ENCODE data around the gene PLXNA4.

PLXNA4 gene

DNA sequence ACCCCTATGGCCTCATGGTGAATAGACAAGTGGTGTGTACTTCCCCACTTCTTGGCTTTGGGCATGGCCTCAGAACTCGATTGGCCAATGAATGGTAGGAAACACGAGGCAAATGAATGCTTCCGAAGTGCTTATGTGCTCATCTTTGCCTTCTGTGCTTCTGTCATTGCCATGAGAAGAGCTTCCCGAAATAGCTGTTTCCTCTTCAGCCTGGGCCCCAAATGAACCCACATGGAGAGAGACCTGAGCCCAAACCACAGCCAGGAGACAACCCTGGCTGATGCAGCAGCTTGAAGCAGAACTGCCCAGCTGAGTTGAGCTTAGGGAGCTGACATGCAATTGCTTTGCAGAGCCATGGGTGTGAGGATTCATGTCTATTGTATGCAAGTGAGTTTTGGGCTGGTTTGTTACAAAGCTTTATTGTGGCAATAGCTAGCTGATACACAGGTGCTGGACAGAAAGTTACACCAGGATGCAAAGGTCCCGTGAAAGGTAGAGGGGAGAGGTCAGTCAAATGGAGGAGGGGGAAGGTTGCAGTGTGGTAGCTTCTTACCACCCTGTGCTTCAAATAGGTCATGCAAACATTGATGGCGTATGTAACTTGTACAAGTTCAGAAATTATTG is 328.2 kb downstream of the PLXNA4 start:
- no peak overlapping the region for H3K4me3 ChIP-seq (ENCODE audit: low read depth, low read length)
- TF ChIP-seq, protein P1, sequence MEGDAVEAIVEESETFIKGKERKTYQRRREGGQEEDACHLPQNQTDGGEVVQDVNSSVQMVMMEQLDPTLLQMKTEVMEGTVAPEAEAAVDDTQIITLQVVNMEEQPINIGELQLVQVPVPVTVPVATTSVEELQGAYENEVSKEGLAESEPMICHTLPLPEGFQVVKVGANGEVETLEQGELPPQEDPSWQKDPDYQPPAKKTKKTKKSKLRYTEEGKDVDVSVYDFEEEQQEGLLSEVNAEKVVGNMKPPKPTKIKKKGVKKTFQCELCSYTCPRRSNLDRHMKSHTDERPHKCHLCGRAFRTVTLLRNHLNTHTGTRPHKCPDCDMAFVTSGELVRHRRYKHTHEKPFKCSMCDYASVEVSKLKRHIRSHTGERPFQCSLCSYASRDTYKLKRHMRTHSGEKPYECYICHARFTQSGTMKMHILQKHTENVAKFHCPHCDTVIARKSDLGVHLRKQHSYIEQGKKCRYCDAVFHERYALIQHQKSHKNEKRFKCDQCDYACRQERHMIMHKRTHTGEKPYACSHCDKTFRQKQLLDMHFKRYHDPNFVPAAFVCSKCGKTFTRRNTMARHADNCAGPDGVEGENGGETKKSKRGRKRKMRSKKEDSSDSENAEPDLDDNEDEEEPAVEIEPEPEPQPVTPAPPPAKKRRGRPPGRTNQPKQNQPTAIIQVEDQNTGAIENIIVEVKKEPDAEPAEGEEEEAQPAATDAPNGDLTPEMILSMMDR (IDR thresholded peaks at IDR 0.05; ENCODE audit: low read depth, low read length, missing control alignments) = no peak
- DNase-seq (ENCODE audit: low read depth) = no peak

DNA sequence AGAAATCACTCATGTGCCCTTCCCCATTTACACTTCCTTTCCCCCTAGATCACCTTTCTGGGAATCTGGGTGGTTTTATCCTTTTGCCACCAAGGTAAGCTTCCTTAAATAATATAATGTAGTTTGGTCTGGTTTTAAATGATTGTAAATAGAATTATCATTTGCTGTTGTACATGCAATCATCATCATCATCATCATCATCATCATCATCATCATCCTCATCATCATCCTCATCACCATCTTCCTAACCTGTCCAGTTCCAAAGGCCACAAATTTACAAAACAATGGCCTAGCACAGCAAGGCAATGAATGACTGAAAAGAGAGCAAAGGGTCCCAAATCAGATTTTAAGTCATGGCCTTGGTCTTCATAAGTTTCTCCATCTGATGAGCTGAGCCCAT is 329.7 kb downstream of the PLXNA4 start:
- no peak for DNase-seq (ENCODE audit: low read depth)
- TF ChIP-seq, protein P1 (IDR thresholded peaks at IDR 0.05; ENCODE audit: low read depth, low read length, missing control alignments) = no peak
- H3K4me3 ChIP-seq (ENCODE audit: low read depth, low read length) = no peak overlapping the region

DNA sequence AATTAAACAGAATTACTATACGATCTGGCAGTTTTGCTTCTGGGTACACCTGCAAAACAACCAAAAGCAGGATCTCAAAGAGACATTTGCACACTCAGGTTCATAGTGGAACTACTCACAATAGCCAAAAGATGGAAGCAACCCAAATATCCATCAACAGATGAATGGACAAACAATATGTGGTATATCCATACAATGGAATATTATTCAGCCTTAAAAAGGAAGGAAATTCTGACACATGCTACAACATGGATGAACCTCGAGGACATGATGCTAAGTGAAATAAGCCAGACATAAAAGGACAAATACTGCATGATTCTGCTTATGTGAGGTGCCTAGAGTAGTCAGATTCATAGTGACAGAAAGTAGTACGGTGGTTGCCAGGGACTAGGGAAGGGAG is 330.7 kb downstream of the PLXNA4 start:
- TF ChIP-seq, protein P1 (IDR thresholded peaks at IDR 0.05; ENCODE audit: low read depth, low read length, missing control alignments) = no peak
- H3K4me3 ChIP-seq (ENCODE audit: low read depth, low read length) = no peak overlapping the region
- DNase-seq (ENCODE audit: low read depth) = no peak

DNA sequence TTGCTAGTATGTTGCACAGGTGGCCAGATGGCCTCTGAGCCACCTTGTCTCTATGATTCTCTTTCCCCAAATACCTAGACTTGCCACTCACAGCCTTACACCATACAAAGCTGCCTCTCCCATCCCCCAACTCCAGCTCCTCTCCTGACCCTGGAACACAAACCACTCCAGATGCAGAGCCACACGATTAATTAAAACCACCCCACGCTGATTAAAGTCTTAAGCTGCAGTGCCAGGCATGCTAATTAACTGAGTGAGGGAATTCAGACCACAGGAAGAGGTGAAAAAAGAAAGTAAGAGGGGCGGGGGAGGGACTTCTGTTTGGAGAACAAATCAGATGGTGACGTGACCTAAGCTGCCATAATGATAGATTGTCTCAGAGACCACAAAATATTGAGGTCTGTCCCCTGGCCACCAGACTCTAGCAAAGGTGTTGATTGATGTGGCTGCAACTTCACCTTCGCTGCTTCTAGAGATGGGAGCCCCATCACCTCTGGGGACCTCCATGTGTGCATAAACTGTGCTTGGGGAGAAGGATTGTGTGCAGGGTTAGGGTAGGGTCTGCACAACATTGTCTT is 331.3 kb downstream of the PLXNA4 start:
- TF ChIP-seq, protein P1 (IDR thresholded peaks at IDR 0.05; ENCODE audit: low read depth, low read length, missing control alignments) = no peak
- no peak overlapping the region for H3K4me3 ChIP-seq (ENCODE audit: low read depth, low read length)
- no peak for DNase-seq (ENCODE audit: low read depth)

DNA sequence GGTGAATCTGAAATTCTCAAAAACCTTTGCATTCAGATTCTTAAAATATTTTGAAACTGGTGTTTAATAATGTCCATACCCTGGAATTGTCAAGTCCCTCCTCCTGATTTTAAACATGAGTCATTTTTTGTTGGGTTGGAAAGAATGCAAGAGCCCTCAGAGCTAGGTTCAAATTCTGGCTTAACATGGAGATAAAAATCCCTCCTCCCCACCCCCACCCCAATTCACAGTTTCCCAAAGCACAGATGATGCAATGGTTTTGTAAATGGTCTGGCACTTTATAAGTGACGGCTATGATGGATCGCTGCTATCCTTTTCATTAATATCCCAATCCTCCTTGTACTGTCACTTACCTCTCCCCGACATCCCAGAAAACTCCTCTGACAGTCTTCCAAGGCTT is 332.8 kb downstream of the PLXNA4 start:
- DNase-seq (ENCODE audit: low read depth) = no peak
- TF ChIP-seq, protein P1 (IDR thresholded peaks at IDR 0.05; ENCODE audit: low read depth, low read length, missing control alignments) = no peak
- no peak overlapping the region for H3K4me3 ChIP-seq (ENCODE audit: low read depth, low read length)

DNA sequence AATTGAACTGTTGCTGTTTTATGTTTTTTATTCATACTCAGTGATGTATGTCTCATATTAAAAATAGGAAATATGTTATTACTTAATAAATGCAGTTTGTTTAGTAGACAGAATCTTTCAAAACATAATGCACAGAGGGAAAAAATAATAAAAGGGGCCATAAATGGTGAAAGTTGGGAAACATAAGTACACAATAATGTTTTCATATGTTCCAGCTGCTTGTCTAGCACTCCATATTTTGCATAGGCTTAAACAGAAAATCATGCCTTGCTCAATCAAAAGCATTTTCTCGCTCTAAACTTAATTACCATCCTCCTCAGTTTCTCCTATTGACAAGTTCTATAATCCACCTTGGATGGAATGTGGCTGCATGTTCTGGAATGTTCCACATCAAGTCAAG is 333.2 kb downstream of the PLXNA4 start:
- TF ChIP-seq, protein P1 (IDR thresholded peaks at IDR 0.05; ENCODE audit: low read depth, low read length, missing control alignments) = no peak
- DNase-seq (ENCODE audit: low read depth) = no peak
- H3K4me3 ChIP-seq (ENCODE audit: low read depth, low read length) = no peak overlapping the region
